GM12872 (cell line): Measurements from ENCODE around the gene TCP10L.

Source experiments
- CTCF ChIP-seq: IDR thresholded peaks from 3 replicates; pipeline ENCODE4 v1.5.1; 2011; ENCODE audit warnings: low read depth, mild to moderate bottlenecking, low read length, moderate library complexity; ENCODE audit not compliant: insufficient read depth

Gene TCP10L

GRCh38 chr21:32585042-32585710 is at the start of gene TCP10L:
TCP10L (minus strand) TSS chr21:32585523; CDS start chr21:32584304, 1,219 bp downstream.
- TF ChIP-seq CTCF = no peak

GRCh38 chr21:32626621-32627196 is 41.4 kb upstream of the TCP10L start:
- no peak for TF ChIP-seq CTCF

GRCh38 chr21:32613436-32614043 is 28.2 kb upstream of the TCP10L start:
- no peak for TF ChIP-seq CTCF

GRCh38 chr21:32612999-32613337 is 27.6 kb upstream of the TCP10L start:
- no peak for TF ChIP-seq CTCF

GRCh38 chr21:32612075-32612998 is 27.0 kb upstream of the TCP10L start, which contains the start of gene CFAP298:
CFAP298 (minus strand) TSS chr21:32612377; CDS start chr21:32612243, 134 bp downstream.
- no peak for TF ChIP-seq CTCF

GRCh38 chr21:32611471-32611997 is 26.2 kb upstream of the TCP10L start:
- no peak for TF ChIP-seq CTCF
